Ammon's horn (tissue), 1 donor: ENCODE measurements around the gene VMP1.

Source experiments
- DNase-seq: peaks from one replicate; pipeline ENCODE4 v3.0.0-alpha.2; 2016; ENCODE audit warnings: low spot score

The VMP1 gene

DNA sequence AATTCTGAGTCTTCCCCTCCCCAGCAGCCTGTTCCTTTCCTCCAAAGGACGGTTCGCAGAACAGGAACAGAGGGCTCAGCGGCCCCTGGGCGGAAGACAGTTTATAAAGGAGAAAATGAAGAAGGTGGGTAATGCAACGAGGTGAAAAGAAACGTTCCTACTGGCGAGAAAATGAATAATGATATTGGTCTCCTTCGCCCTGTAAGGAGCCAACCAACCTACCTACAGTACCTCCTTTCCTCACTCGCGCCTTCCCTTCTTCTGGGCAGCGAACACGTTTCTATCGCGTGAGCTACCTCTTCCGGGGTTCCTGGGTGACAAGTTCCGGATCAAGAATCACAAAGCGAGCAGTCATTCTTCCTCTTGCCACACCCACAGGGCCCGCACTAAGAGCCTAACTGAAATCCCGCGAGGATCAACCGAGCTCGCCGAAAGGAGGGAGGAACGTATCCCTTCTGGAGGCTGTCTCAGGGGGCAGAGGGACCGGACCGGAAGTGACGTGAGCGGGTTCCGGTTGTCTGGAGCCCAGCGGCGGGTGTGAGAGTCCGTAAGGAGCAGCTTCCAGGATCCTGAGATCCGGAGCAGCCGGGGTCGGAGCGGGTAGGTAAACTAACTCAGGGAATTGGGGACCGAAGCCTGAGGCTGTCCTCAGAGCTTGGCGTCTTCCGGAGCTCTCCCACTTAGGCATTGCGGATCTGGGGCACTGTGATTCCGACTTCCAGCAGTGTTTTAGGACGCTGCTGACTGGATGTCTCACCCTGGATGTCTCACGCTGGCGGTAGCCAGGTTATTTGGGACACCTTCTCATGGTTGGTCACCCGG is at the start of gene VMP1, which contains the start of gene PTRH2:
VMP1 (plus strand) TSS at position 506 of the 822 bp plus-strand sequence. CDS start 23,793 bp downstream, outside the sequence.
PTRH2 (minus strand) TSS at position 282 of the 822 bp plus-strand sequence. CDS start 9,452 bp downstream, outside the sequence.
- peak; percentile 100 for DNase-seq

DNA sequence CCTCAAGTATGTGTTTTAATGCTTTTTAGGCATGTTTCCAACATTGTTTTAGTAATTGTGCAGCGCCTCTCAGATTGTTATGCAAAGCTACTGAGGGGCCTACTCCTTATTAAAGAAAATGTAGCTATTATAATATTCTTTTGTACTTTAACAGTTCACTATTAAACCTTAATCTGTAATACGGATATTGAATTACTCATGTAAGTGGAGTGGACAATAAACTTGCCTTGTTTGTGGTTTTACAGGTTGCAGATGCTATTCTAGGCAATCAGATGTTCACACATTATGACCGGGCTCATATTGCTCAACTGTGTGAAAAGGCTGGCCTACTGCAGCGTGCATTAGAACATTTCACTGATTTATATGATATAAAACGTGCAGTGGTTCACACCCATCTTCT is 41.2 kb upstream of the VMP1 start:
- no peak for DNase-seq

DNA sequence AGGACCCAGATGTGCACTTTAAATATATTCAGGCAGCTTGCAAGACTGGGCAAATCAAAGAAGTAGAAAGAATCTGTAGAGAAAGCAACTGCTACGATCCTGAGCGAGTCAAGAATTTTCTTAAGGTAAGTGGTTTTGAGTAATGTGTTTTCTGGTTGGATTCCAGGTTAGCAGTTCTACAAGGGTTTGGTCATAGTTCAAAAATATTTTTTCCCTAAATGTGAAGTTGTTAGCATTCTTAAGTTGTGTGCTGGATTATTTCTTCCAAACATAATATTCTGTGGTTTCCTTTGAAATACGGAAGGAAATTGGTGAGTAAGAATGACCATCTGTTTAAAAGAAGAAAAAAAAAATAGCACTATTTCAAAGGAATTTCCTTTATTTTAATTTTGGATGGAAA is 38.6 kb upstream of the VMP1 start:
- DNase-seq: no peak

DNA sequence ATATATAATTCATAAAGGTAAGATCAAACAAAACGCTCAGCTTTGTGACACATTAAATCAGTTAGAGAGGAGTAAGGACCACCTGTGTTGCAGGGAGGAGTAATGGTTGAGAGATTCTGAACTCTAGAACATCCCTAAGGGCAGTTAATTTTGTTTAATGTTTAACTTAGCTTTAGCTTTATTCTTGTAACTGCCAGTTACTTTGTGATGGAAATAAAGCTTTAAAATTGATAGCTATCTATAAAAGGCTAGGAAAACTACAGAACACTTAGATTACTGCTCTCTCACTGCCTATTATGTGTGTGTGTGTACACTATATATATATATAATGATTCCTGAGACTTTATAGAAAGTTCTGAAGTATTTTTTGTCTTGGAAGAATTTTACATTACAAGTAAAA is 38.0 kb upstream of the VMP1 start:
- DNase-seq: no peak

DNA sequence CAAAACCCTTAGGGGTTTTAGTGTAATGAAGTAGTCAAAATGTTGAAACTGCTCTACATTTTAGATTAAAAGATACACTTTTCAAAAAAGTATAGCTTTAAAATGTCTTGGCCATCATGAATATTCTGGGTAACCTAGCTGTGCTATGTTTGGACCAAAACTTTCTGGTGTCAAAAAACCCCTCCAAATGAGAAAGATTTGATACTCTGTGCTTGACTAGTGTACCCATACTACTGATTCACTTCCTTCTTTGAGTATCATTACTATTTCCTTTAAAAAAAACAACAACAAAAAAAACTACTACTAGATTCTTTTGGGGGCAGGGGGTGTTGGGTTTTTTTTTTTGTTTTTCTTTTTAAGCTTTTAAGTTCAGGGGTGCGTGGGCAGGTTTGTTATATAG is 37.5 kb upstream of the VMP1 start:
- no peak for DNase-seq

DNA sequence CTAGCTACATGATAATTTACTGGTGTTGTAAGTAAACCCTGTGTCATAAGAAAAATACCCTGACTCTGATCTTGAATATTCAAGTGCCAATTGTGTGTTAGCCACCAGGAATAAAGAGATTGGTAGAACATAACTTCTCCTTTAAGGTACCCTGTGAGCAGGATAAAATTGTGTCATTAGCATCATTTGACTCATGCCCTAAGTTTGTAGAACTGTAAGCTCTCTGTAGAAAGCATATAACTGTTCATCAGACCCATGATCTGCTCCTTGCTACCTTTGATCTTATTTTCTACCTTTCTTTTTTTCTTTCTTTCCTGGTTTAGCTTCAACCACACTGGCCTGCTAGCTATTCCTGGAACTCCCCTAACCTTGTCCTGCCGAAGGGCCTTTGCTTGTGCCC is 36.1 kb upstream of the VMP1 start:
- DNase-seq: no peak

DNA sequence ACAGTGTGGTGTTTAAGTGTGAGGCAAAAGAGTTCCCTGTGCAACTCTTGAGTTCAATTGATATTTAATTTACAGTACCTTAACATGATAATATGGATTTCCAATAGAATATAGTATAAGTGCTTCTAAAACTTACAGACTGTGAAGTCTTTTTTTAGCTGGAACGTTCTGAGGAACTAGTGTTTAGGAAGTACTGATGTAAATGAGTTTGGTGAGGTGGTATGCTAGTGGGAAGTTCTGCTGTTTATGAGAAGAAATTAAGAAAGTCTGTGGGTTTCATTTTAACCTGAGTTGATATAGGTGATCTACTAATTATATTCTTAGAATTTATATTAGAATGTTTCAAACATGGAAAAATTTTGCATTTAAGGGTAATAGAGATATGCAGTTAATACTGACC is 32.2 kb upstream of the VMP1 start:
- DNase-seq: no peak

DNA sequence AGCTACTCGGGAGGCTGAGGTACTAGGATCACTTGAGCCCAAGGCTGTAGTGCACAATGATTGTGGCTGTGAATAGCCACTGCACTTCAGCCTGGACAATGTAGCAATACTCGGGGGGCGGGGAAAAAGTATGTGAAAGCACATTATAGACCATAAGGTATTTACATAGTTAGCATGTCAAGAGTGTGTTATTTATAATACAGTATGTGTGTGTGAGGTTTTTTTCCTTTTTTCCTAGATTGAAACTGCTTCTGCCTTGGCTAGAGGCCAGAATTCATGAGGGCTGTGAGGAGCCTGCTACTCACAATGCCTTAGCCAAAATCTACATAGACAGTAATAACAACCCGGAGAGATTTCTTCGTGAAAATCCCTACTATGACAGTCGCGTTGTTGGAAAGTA is 30.7 kb upstream of the VMP1 start:
- peak; percentile 11 for DNase-seq

DNA sequence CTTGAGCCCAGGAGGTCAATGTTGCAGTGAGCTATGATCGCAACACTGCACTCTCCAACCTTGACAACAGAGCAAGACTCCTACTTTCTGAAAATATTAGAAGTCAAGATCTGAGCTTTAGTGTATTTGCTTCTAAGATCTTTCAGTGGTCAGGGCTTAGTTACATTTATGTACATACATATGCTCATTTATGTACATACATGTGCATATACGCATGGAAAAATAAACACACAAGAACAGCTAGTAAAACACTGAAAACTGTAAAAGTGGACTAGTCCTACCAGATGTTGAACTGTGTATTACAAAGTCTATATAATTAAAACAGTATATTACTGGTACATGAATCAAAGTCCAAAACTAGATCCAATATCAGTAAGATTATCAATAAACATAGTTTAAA is 28.5 kb upstream of the VMP1 start:
- DNase-seq: no peak

DNA sequence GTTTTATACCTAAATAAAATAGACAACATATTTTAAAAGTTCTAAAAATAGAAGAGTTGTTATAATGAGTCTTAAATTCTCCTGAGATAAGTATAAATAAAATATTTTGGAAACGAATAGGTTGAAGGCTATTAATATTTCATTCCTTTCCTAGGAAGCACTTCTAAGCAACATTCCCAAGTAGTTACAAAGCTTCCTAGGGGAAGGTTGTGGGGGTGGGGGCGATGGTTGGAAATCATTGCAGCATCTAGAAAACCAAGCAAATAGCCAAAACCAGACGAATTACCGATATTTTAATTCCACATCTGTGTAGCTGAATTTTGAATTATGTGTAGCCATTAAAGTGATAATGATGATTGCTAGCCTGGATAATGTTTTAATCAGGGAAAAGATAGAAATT is 27.1 kb upstream of the VMP1 start:
- no peak for DNase-seq

DNA sequence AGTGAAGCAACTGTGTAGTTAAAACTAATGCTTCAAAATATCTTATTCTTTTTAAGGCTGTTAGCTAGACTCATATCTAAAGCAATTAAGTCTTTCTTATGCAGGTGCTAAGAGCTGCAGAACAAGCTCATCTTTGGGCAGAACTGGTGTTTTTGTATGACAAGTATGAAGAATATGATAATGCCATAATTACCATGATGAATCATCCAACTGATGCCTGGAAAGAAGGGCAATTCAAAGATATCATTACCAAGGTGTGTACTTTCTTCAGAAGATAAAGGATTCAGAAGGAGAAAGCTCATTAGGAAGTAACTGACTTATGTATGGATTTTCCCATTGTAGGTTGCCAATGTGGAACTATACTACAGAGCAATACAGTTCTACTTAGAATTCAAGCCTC is 24.2 kb upstream of the VMP1 start:
- no peak for DNase-seq

DNA sequence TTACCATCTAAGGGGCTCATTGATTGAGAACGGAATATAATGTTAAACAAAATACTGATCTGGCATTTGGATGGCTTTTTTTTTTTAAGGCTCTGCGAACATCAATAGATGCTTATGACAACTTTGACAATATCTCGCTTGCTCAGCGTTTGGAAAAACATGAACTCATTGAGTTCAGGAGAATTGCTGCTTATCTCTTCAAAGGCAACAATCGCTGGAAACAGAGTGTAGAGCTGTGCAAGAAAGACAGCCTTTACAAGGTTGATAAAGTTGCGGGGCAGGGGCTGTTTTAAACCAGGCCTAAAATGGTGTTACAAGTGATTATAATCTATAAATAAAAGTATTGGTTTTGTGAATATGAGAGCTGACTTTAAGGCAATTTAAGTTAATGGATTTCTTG is 22.5 kb upstream of the VMP1 start:
- no peak for DNase-seq

DNA sequence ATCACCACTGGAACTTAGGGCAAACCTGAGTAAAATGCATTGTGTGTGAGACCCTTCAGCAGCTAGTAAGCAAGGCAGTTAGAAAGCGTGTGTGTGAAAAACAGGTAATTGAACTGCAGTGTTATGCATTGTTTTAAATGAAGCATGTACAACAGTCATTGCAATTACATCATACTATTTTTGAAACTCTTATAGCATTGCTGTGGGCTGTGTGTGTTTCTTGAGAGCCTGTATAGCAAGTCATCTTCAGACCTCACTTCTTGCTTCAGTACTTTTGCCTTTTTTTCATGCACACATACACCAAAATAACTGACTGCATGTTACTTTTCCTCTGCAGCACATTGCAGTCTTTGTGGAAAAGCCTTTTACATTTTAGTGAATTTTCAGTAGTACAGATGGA is 19.4 kb upstream of the VMP1 start:
- no peak for DNase-seq

DNA sequence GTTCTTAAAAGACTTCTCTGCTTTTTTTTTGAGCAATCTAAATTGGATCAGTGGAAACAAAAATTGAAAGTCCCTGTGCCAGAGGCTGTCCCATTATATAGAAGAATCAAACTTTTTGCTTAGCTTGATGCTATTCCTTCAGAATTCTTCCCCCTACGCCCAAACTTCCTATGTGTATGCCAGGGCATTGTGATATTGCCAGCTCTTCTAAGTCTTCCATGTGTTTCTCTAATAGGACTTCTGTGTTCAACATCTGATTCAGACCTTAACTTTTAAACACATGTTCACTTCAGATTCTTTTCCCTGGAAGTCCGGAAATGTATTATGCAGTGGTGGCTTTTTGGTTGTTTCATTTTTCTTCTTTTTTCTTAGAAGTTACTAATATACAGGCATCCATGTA is 19.0 kb upstream of the VMP1 start:
- DNase-seq: no peak

DNA sequence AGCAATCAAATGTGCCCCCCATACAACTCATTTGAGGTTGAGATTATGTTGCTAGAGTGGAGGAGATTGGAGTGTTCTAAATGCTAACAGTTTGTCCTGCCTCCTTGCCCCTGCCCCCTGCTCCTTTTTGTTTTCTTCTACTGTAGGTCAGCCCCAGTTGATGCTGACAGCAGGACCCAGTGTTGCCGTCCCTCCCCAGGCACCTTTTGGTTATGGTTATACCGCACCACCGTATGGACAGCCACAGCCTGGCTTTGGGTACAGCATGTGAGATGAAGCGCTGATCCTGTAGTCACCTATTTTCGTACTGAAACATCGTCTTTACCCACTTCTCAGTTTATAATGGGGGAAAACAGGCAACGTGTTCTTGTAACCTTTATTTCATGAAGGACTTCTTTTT is 13.9 kb upstream of the VMP1 start:
- no peak for DNase-seq

DNA sequence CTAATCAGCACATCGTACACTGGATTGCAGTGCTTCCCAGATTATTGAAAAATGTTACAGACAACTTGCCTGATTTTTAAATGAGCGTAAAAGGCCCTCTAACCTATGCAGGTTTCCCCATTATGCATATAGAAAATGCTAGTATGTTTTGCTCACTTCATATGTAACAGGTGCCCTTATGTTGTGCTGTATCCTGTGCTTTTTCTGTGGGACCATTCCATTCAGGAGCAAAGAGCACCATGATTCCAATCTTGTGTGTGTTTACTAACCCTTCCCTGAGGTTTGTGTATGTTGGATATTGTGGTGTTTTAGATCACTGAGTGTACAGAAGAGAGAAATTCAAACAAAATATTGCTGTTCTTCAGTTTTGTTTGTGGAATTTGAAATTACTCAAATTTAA is 13.1 kb upstream of the VMP1 start:
- DNase-seq: no peak

DNA sequence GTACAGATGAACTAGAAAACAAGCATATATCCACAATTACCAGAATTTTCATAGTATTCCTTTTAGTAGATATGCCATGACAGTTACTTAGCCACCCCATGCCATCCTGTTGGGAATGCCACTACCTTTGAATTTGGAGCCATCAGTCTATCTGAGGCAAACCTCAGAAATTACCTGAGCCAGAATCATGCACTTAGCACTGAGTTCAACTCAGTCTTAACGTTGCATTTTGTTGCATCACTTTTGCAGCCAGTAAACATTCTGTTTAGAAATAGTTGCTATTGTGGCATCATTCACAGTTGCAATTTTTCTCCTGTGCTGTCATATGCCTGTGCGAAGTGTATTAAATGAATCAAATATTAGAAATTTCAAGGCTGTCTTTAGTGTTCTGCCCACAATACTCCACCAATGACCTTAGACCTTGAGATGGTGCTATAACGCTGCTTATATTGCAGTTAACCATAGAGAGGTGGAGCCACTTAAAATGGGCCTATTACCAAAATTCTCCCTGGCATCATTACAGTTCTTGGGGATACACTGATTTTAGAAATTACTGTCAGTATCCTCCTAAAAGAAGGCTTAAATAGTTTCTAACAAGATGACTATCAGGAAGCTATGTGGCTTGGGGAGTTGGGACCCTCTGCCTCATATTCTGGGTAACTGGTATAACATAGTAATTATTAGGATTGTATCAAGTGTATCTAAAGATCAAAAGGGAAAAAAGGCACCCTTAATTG is 11.3 kb upstream of the VMP1 start:
- no peak for DNase-seq

DNA sequence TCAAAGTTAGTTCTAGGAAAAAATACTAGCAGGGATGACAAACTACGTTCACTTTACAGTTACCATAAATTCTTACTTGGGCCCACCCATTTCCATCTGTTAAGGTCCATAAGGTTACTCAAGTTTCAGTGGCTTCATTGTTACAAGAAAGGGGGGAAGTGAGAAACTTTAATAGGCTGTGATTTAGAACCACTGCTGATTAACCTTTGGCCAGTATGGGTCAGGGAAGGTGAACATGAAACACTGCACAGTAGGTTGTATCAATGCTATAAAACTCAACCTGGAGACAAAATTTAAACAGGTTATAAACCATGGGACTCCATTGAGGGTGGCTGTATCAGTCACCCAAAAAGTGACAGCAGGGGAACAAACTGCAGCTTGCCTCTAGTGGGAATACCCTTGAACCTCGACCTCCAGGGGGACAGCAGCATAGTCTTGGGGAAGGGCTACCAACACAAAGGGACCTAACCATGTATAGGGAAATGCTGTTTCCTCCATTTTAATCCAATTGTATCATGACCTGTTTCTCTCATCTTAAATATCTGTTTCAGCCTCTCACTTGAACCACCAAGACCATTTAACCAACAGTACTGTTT is 10.7 kb upstream of the VMP1 start:
- DNase-seq: no peak

DNA sequence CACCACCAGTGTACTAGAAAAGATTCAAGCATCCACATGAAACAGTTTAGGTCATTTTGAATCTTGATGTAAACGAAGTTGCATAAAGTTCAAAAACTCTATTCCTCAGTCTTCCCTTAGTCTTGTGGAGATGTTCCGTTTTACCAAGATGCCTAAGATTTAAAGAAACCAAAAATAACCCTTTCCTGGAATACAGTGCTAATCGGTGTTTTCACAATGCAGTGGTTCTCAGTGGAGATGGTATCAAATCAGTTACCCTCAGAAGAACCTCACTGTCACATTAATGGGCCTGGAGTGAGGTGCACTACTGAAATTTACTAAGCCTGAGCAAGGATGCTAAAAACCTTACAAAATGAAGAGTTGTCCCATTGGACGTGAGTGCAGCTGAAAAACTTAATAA is 9.3 kb upstream of the VMP1 start:
- no peak for DNase-seq

DNA sequence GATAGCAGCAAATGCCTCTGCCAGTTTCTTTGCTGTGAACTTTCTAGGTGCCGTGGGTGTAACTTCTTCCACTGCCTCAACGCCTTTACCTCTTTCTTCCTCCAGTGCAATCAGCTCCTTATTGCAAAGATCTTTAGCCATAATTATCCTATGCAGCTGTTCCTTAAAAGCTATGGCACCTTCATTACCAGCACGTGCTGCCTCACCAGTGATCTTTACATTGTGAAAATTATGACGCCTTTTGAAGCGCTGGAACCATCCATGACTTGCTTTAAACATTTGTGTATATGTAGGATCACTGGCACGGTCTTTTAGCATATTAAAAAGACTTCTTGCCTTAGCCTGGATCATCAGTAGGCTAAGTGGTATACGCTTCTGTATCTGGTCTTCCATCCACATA is 8.2 kb upstream of the VMP1 start:
- DNase-seq: no peak

DNA sequence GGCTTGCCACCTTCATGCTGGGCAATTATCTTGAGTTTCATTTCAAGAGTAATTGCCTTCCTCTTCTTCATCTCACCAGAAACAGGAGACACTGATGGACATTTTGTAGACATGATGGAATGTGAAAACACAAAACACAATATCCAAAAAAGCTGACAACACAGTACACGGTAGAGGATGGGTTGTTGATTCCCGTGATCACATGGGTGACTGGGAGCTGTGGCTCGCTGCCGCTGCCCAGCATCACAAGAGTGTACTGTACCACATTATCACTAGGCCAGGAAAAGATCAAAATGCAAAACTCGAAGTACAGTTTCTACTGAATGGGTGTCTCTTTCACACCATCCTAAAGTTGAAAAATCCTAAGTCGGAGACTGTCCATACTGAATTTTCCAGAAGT is 7.7 kb upstream of the VMP1 start:
- DNase-seq: no peak

DNA sequence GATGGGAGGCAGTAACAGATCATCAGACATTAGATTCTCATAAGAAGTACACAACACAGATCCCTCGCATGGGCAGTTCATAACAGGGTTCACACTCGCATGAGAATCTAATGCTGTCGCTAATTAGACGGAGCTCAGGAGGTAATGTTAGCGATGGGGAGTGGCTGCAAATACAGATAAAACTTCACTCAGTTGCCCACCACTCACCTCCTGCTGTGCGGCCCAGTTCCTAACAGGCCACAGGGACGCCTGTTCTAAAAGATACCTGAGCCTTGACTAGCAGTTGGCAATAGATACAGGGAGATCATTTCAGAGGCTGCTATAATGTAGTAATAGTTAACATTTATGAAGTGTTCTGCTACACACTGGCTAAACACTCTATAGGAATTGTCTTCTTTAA is 5.2 kb upstream of the VMP1 start:
- DNase-seq: no peak

DNA sequence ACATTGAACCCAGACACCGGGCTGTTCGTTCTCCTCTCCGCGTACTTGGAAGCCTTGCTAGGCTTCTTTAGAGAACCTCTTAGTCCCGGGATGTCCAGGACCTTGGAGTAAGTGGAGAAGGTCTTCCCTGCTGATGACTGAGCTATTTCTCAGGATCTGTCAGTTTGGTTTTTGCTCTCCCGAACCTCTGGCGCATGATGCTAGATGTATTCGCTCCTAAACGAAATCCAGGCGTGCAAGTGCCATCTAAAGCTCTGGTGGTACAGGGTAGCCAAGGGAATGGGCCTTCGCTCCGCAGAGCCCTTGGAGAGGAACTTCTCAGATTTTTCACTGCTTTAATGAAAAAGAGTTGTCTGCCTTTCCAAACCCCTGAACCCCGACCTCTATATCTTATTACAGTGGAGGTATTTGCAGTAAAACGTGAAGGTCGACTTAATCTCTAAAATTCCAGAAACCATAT is 547 bp downstream of the VMP1 start:
- peak; percentile 26 for DNase-seq
